ENCODE results near the gene PGAP6.

GRCh38 chr16:349211-349610 lies 32.6 kb downstream of the PGAP6 start:
- TF ChIP-seq RAD21 (IDR thresholded peaks at IDR 0.05; ENCODE audit: low read length) (no peak), POLR2AphosphoS5 (IDR thresholded peaks at IDR 0.05; ENCODE audit: low read depth, low read length) (no peak), CTCF (IDR thresholded peaks at IDR 0.05) (no peak), RFX5 (IDR thresholded peaks at IDR 0.05; ENCODE audit: low read length) (no peak), CHD2 (IDR thresholded peaks at IDR 0.05; ENCODE audit: low read length, partially characterized antibody) (no peak), REST (IDR thresholded peaks at IDR 0.05; ENCODE audit: low read depth, low read length) (no peak), SMC3 (IDR thresholded peaks at IDR 0.05; ENCODE audit: low read depth, low read length) (no peak), MXI1 (IDR thresholded peaks at IDR 0.05; ENCODE audit: low read depth, low read length) (no peak), MEF2A (IDR thresholded peaks at IDR 0.05; ENCODE audit: borderline replicate concordance, low read depth) (no peak), RCOR1 (IDR thresholded peaks at IDR 0.05; ENCODE audit: low read length) (no peak), EZH2phosphoT487 (IDR thresholded peaks at IDR 0.05; ENCODE audit: borderline replicate concordance, low read depth) (no peak), USF2 (IDR thresholded peaks at IDR 0.05; ENCODE audit: borderline replicate concordance, low read depth, low read length) (no peak), TAF1 (IDR thresholded peaks at IDR 0.05; ENCODE audit: borderline replicate concordance, low read depth, low read length) (no peak)

Measured in SK-N-SH (cell line).